GM12872 (cell line): ENCODE results near the gene ZC3H12A.

Source experiments
- CTCF ChIP-seq: IDR thresholded peaks from 3 replicates; pipeline ENCODE4 v1.5.1; 2011; ENCODE audit warnings: low read depth, mild to moderate bottlenecking, low read length, moderate library complexity; ENCODE audit not compliant: insufficient read depth

Gene ZC3H12A

DNA sequence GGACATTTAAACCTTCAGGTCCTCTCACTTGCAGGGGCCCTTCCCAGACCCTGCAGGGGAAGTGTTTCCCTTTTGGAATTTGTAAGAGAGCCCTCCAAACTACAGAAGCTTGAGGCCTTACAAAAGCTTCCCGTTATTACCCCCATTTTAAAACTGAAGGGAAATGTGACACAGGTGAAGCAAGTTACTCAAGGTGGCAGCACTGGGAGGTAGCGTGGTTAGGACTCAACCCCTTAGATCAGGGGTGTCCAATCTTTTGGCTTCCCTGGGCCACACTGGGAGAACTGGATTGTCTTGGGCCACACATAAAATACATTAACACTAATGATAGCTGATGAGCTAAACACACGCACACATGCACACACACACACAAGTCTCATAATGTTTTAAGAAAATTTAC lies 15.8 kb upstream of the ZC3H12A start:
- TF ChIP-seq CTCF, result no peak

- TF ChIP-seq CTCF, result no peak
Observed at GRCh38 chr1:37461698-37462436, 12.5 kb upstream of the ZC3H12A start.

DNA sequence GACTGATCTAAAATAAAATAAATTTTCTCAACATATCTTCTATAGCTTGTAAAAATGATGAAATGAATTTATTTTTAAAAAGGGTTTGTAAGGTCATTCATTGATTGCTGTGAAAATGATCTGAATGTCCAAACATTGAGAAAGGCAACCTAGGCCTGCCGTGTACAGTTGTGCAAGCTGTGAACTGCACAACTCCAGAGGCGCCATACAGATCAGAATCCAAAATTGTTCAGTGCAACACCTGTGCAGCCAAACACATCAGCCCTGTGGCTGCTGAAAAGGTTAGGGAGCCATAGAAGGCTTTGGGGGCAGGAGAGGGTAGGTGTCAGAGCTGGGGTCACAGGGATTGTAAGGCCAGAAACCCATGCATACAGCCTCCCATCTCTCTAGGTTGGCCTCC lies 9.9 kb upstream of the ZC3H12A start:
- TF ChIP-seq CTCF, result no peak

GRCh38 chr1:37465593-37466517 lies 8.5 kb upstream of the ZC3H12A start:
- TF ChIP-seq CTCF, result no peak

- TF ChIP-seq CTCF, result no peak
Observed at GRCh38 chr1:37468037-37468436, 6.3 kb upstream of the ZC3H12A start.

- no peak for TF ChIP-seq CTCF
Observed at GRCh38 chr1:37469386-37469785, 5.0 kb upstream of the ZC3H12A start.
